ENCODE results near the gene TMEM61.
"Not testable (repeated sequence)": the region's sequence is repeated elsewhere in the genome, so short reads cannot be mapped to it uniquely, and the experiment has no call there.

Gene TMEM61

GRCh38 chr1:55000110-55001085 is 20.0 kb downstream of the TMEM61 start:
- no peak for DNase-seq (ENCODE audit: low read depth, low spot score)

- DNase-seq (ENCODE audit: low read depth, low spot score): no peak
These were observed 20.9 kb downstream of the TMEM61 start for GRCh38 chr1:55001311-55001710.

GRCh38 chr1:55002686-55003085 is 22.3 kb downstream of the TMEM61 start:
- no peak for DNase-seq (ENCODE audit: low read depth, low spot score)

- DNase-seq (ENCODE audit: low read depth, low spot score): no peak
These were observed 25.1 kb downstream of the TMEM61 start for GRCh38 chr1:55005351-55006140.

- DNase-seq (ENCODE audit: low read depth, low spot score): no peak
These were observed 26.5 kb downstream of the TMEM61 start for GRCh38 chr1:55006931-55007330.

- DNase-seq (ENCODE audit: low read depth, low spot score): no peak
These were observed 27.2 kb downstream of the TMEM61 start for GRCh38 chr1:55007625-55008024.

- no peak for DNase-seq (ENCODE audit: low read depth, low spot score)
These were observed 29.9 kb downstream of the TMEM61 start for GRCh38 chr1:55010194-55010886.

GRCh38 chr1:55010887-55011217 is 30.4 kb downstream of the TMEM61 start:
- DNase-seq (ENCODE audit: low read depth, low spot score): no peak

- DNase-seq (ENCODE audit: low read depth, low spot score): no peak
These were observed 32.2 kb downstream of the TMEM61 start for GRCh38 chr1:55012661-55013060.

GRCh38 chr1:55015123-55015522 is 34.7 kb downstream of the TMEM61 start:
- no peak for DNase-seq (ENCODE audit: low read depth, low spot score)

GRCh38 chr1:55015731-55016620 is 35.5 kb downstream of the TMEM61 start:
- no peak for DNase-seq (ENCODE audit: low read depth, low spot score)

GRCh38 chr1:55018395-55018794 is 38.0 kb downstream of the TMEM61 start:
- DNase-seq (ENCODE audit: low read depth, low spot score): no peak

GRCh38 chr1:55021942-55022546 is 41.6 kb downstream of the TMEM61 start:
- peak; percentile 61 for DNase-seq (ENCODE audit: low read depth, low spot score)

- DNase-seq (ENCODE audit: low read depth, low spot score): not testable (repeated sequence)
These were observed 43.7 kb downstream of the TMEM61 start for GRCh38 chr1:55024163-55024562.

- not testable (repeated sequence) for DNase-seq (ENCODE audit: low read depth, low spot score)
These were observed 46.3 kb downstream of the TMEM61 start for GRCh38 chr1:55026682-55027081.

- not testable (repeated sequence) for DNase-seq (ENCODE audit: low read depth, low spot score)
These were observed 50.7 kb downstream of the TMEM61 start for GRCh38 chr1:55031098-55031497.

- no peak for DNase-seq (ENCODE audit: low read depth, low spot score)
These were observed 52.8 kb downstream of the TMEM61 start for GRCh38 chr1:55033265-55033614.

- no peak for DNase-seq (ENCODE audit: low read depth, low spot score)
These were observed 54.2 kb downstream of the TMEM61 start for GRCh38 chr1:55034476-55035133.

GRCh38 chr1:55035904-55036303 is 55.5 kb downstream of the TMEM61 start:
- DNase-seq (ENCODE audit: low read depth, low spot score): no peak
